ENCODE data around the gene CCDC124.

- TF ChIP-seq, protein P1, sequence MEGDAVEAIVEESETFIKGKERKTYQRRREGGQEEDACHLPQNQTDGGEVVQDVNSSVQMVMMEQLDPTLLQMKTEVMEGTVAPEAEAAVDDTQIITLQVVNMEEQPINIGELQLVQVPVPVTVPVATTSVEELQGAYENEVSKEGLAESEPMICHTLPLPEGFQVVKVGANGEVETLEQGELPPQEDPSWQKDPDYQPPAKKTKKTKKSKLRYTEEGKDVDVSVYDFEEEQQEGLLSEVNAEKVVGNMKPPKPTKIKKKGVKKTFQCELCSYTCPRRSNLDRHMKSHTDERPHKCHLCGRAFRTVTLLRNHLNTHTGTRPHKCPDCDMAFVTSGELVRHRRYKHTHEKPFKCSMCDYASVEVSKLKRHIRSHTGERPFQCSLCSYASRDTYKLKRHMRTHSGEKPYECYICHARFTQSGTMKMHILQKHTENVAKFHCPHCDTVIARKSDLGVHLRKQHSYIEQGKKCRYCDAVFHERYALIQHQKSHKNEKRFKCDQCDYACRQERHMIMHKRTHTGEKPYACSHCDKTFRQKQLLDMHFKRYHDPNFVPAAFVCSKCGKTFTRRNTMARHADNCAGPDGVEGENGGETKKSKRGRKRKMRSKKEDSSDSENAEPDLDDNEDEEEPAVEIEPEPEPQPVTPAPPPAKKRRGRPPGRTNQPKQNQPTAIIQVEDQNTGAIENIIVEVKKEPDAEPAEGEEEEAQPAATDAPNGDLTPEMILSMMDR (conservative IDR thresholded peaks at IDR 0.05; ENCODE audit: low read depth, low read length) = no peak
- no peak for TF ChIP-seq EZH2 (IDR thresholded peaks at IDR 0.05; ENCODE audit: low read length, unreplicated experiment)
- TF ChIP-seq EZH2phosphoT487 (IDR thresholded peaks at IDR 0.05; ENCODE audit: borderline replicate concordance, low read length) = no peak
Observed at GRCh38 chr19:17942582-17943273, 9.9 kb downstream of the CCDC124 start.

Measured in PC-3 (cell line).